Astrocyte of the spinal cord (primary cell): ENCODE data around the gene TUSC2.

Experiments
- DNase-seq: peaks from one replicate; pipeline ENCODE4 v3.0.0; 2011; ENCODE audit warnings: low read depth, low spot score
- H3K4me3 ChIP-seq: 2 replicates; pipeline ENCODE4 v1.5.1; 2011; ENCODE audit warnings: low read depth, mild to moderate bottlenecking, low read length, moderate library complexity
- in situ Hi-C: cut with HindIII; loops from 2 replicates; pipeline ENCODE4 v1.10.0; 2017; ENCODE audit warnings: low sequenced_read_pairs
- TF ChIP-seq, protein P1 (sequence below): IDR thresholded peaks from 2 replicates; pipeline ENCODE4 v1.5.1; 2012; ENCODE audit warnings: low read depth, mild to moderate bottlenecking, low read length, inconsistent platforms

The TUSC2 gene

DNA sequence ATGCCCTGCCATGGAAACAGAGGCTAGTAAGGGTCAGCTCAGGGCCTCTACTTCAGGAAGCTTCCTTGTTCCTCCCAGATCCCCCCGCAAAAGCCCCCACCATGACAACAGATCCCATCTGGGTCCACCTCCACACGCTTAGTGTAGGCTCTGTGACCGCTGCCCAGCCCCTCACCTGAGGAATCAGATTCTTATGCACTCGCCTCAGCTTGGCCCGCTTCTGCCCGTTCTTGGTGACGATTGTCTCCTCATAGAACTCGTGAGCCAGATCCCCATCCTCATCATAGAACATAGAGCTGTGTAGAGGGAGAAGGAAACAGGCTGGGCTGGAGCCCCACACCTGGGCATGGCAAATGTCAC lies 1.9 kb downstream of the TUSC2 start:
- TF ChIP-seq, protein P1, sequence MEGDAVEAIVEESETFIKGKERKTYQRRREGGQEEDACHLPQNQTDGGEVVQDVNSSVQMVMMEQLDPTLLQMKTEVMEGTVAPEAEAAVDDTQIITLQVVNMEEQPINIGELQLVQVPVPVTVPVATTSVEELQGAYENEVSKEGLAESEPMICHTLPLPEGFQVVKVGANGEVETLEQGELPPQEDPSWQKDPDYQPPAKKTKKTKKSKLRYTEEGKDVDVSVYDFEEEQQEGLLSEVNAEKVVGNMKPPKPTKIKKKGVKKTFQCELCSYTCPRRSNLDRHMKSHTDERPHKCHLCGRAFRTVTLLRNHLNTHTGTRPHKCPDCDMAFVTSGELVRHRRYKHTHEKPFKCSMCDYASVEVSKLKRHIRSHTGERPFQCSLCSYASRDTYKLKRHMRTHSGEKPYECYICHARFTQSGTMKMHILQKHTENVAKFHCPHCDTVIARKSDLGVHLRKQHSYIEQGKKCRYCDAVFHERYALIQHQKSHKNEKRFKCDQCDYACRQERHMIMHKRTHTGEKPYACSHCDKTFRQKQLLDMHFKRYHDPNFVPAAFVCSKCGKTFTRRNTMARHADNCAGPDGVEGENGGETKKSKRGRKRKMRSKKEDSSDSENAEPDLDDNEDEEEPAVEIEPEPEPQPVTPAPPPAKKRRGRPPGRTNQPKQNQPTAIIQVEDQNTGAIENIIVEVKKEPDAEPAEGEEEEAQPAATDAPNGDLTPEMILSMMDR: no peak
- in situ Hi-C loops: no loop called here
- no peak overlapping the region for H3K4me3 ChIP-seq
- DNase-seq: no peak

DNA sequence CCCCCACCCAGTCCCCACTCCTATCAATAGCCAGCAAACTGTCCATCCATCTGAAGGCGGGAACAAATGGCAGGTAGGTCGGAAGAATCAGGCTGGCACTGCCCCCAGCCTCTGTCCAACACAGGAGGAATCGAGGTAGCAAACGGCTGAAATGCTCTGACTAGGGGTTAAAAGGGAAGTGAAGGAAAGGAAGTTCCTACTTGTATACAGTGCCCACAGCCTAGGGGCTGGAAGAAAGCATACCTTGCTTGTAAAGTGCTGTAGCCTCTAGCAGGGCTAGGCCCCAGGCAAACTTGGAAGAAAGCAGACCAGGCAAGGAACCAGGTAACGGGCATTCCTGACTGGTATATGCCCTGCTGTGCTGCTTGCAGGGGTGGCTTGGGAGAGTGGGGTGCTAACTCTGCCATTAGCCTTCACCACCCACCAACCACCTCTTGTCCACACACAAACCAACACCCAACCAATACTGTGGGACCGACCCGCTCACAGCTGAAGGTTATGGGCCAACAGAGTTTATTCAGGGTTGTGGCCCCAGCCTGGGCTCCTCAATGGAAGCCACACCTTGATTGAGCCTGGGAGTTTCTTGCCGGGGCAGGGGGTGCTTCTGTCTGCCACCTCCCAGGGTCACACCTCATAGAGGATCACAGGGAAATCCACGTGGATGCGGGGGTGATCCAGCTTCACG lies 2.4 kb downstream of the TUSC2 start:
- TF ChIP-seq, protein P1: no peak
- in situ Hi-C loops: no loop called here
- DNase-seq: no peak
- no peak overlapping the region for H3K4me3 ChIP-seq

DNA sequence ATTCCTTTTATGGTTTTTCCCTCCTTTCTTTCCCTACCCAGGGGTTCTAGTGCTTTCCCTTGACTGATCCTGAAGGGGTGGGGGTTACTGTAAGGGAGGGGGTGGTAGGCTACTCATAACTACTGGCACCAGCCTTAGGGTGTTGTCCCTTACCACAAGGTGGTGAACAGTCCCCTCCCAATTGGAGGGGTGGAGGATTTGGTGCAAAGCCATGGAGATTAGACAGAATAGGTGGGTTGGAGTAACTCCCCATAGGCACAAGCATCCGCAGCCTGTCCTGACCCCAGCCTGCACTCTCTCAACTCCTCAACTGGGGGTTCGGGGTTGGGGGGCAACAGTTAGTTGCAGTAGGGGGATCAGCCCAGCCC lies 2.9 kb downstream of the TUSC2 start:
- in situ Hi-C loops: no loop called here
- no peak for DNase-seq
- TF ChIP-seq, protein P1: no peak
- H3K4me3 ChIP-seq: no peak overlapping the region

DNA sequence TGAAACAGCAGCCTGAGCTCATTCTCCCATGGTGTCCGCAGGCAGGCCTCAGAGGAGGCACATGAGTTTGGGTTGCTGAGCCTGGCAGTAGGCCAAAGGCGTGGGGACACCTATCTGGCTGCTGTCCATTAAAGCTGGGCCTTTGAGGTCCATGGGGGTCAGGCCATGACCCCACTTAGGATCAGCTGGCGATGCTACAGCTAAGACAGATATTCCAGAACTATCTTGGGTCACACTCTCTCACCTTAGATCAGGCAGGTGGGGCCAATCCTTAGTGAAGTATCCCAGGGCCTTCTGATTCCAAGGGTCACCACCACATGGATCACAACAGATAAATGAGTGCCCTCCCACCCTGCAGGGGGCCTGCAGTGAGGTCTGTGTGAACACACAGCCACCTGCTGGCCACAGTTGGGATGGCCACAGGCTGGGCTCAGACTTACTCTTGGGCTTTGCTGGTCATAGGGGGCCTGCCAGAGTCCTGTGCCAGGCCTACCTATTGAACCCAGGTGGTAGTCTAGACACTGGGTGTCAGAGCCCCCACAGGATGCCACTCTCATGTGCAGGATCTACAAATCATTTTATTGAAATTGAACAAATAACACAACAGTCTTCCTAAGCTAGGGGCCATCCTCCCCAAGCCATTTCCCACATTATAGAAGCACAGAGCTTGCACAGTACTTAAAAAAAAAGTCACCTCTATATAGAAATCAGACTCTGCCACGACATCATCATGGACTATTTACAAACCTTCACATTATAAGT lies 3.5 kb downstream of the TUSC2 start:
- H3K4me3 ChIP-seq: no peak overlapping the region
- peak; percentile 73 for DNase-seq
- in situ Hi-C loops: no loop called here
- TF ChIP-seq, protein P1: peak; percentile 94

DNA sequence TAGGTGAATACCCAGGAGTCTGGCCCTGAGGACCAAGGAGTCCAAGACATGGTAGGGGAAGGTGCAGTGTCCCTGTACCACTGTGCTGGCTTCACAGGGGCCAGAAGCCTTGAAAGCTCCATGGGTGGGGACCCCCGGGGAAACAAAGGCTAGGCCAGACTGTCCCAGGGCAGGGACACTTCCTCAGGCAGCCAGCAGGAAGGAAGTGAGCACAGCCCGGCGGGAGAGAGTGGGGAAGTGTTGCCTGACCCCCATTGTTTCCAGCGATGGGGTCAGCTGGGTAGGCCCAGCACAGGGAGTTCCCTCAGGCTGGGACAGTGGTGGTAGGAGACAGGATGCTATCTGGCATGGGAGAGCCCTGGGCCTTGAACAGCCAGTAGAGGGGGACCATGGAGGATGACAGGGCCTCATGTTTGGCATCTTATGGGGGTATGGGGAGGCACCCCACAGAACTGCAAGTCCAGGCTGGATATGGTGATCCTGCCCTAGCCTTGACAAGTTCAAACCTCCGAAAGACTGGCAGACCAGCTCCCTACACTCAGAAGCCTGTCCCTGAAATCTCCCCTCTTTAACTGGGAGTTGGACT lies 4.3 kb downstream of the TUSC2 start:
- TF ChIP-seq, protein P1: no peak
- in situ Hi-C loops: no loop called here
- no peak overlapping the region for H3K4me3 ChIP-seq

DNA sequence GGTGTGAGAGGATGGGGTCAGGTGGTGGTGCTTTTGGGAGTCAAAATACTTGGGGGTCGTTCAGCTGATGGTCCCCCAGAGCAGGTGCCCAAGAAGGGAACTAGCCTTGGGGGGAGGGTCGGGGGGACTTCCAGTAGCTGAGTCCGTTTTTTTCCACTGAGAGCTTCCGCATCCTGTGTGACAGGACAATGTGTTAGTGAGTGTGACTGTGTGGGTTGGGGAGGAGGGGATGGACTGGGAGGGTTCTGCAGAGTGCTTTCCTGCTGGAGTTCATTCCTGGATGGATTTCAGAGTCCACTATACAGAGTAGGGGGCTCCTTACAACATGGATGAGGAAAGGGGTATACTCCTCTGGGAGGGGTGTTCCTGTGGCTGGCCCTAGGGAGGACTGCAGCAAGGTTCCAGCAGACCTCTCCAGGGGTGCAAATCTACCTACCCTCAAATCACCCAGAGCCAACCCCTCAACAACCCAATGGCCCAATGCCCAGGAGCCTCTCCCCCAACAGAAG lies 4.9 kb downstream of the TUSC2 start:
- TF ChIP-seq, protein P1: no peak
- H3K4me3 ChIP-seq: no peak overlapping the region
- in situ Hi-C loops: no loop called here
- DNase-seq: no peak

More for the DNA sequence above, 4.3 kb downstream of the TUSC2 start:
- no peak for DNase-seq
